HepG2 (cell line): ENCODE results near the gene GLRA3. TPM values are rescaled to one million over a fixed set of nuclear protein-coding genes. Genes with fewer than 3 reads are reported as not detected.

Experiments used
- ATAC-seq: fragments of 200-7000 bp; cut with Tn5 transposase; 3 replicates; pipeline ENCODE4 v1.9.1; 2020; ENCODE audit warnings: mild to moderate bottlenecking, moderate library complexity
- BruUV-seq: library from RNA; stranded (reverse); fragments of 400-500 nt; replicated peaks from 2 replicates; lab custom pipeline; 2021; lab: Mats Ljungman, UMichigan
- CTCF ChIA-PET: fragments of 300-600 bp; formaldehyde crosslinking; extraction: SDS; loops from one replicate; lab custom pipeline; 2021; ENCODE audit warnings: low total read pairs, inconsistent platforms, low intra/inter-chr PET ratio; lab: Yijun Ruan, JAX
- POLR2A ChIA-PET: fragments of 350-600 bp; sonication (Branson Sonifier 250); formaldehyde crosslinking; loops from one replicate; lab custom pipeline; 2020; ENCODE audit warnings: antibody characterized with exemption, inconsistent platforms; lab: Yijun Ruan, JAX
- DNase-seq: peaks from one replicate; pipeline ENCODE4 v3.0.0-alpha.2; 2015; ENCODE audit warnings: low spot score
- FAIRE-seq: peaks from 3 replicates; lab custom pipeline; 2011; peaks lifted over from hg19 to GRCh38; lab: Jason Lieb, UNC
- H2AFZ ChIP-seq: one replicate; pipeline ENCODE4 v1.6.1; 2011; ENCODE audit warnings: low read length, inconsistent platforms
- H3K27ac ChIP-seq: fragments of 300-600 bp; 3 replicates; pipeline ENCODE4 v1.8.0; 2011; ENCODE audit warnings: mixed run types, mild to moderate bottlenecking, mixed read lengths, low read length, inconsistent platforms; ENCODE audit not compliant: insufficient read depth; ENCODE audit errors: extremely low read length
- H3K27me3 ChIP-seq, 2 experiments: fragments of 200-600 bp in 1 of 2; 2 replicates in 1 of 2; 3 replicates in 1 of 2; pipeline versions ENCODE4 v1.6.0 to v1.8.0; 2011; ENCODE audit warnings: low read length in 2 of 2, mild to moderate bottlenecking in 2 of 2, moderate library complexity in 2 of 2, inconsistent platforms in 1 of 2; ENCODE audit not compliant: insufficient read depth in 2 of 2, control insufficient read depth in 1 of 2
- H3K36me3 ChIP-seq, 2 experiments: fragments of 200-600 bp in 1 of 2; replicated peaks in 1 of 2; 2 replicates in 1 of 2; 3 replicates in 1 of 2; pipeline versions ENCODE4 v1.5.1 to v1.8.0; 2011; ENCODE audit warnings: low read length in 2 of 2, inconsistent platforms in 1 of 2; ENCODE audit not compliant: insufficient read depth in 2 of 2, control insufficient read depth in 1 of 2
- H3K4me1 ChIP-seq: 2 replicates; pipeline ENCODE4 v1.5.1; 2012; ENCODE audit warnings: low read length, inconsistent platforms; ENCODE audit not compliant: insufficient read depth
- H3K4me2 ChIP-seq: 2 replicates; pipeline ENCODE4 v1.6.0; 2011; ENCODE audit warnings: low read depth, low read length, inconsistent platforms
- H3K4me3 ChIP-seq, 3 experiments: fragments of 200-600 bp in 1 of 3; sonication (generic), shearing (Covaris generic) in 1 of 3; replicated peaks in 1 of 3; 2 replicates each; pipeline ENCODE4 v1.5.1; 2011 to 2016; ENCODE audit warnings: low read length in 3 of 3, inconsistent platforms in 2 of 3, low read depth in 2 of 3, mild to moderate bottlenecking in 2 of 3, control low read depth in 1 of 3, mixed read lengths in 1 of 3; ENCODE audit not compliant: insufficient read depth in 1 of 3
- H3K79me2 ChIP-seq: one replicate; pipeline ENCODE4 v1.6.1; 2011; ENCODE audit warnings: low read length, inconsistent platforms; ENCODE audit not compliant: insufficient read depth
- H3K9ac ChIP-seq: 2 replicates; pipeline ENCODE4 v1.6.0; 2011; ENCODE audit warnings: mild to moderate bottlenecking, low read depth, low read length, inconsistent platforms; ENCODE audit not compliant: insufficient read depth
- H3K9me3 ChIP-seq: 2 replicates; pipeline ENCODE4 v1.5.1; 2012; ENCODE audit warnings: mild to moderate bottlenecking, low read length
- H4K20me1 ChIP-seq: 2 replicates; pipeline ENCODE4 v1.6.0; 2011; ENCODE audit warnings: inconsistent platforms, mild to moderate bottlenecking, low read length, moderate library complexity; ENCODE audit not compliant: insufficient read depth
- KLF16 ChIP-seq, 2 experiments: sonication (generic) in 1 of 2; formaldehyde crosslinking in 1 of 2; IDR thresholded peaks; 2 replicates each; pipeline versions ENCODE4 v1.6.1 to v1.8.0; 2016 to 2023; ENCODE audit warnings: missing genetic modification reagents in 2 of 2, missing compliant biosample characterization in 1 of 2
- MYNN ChIP-seq: sonication (generic); formaldehyde crosslinking; IDR thresholded peaks from 2 replicates; pipeline ENCODE4 v1.4.0; 2020; ENCODE audit warnings: mild to moderate bottlenecking, low read depth, missing genetic modification reagents
- ZIK1 ChIP-seq: sonication (generic); formaldehyde crosslinking; IDR thresholded peaks from 2 replicates; pipeline ENCODE4 v1.5.0; 2020; ENCODE audit warnings: mild to moderate bottlenecking, low read depth, missing genetic modification reagents, borderline replicate concordance
- ZNF121 ChIP-seq: sonication (generic); formaldehyde crosslinking; IDR thresholded peaks from 2 replicates; pipeline ENCODE4 v1.5.0; 2020; ENCODE audit warnings: mild to moderate bottlenecking, missing genetic modification reagents
- ZNF143 ChIP-seq: sonication (generic); formaldehyde crosslinking; IDR thresholded peaks from 2 replicates; pipeline ENCODE4 v1.4.0; 2020; ENCODE audit warnings: missing genetic modification reagents
- ZNF260 ChIP-seq: sonication (generic); formaldehyde crosslinking; IDR thresholded peaks from 2 replicates; pipeline ENCODE4 v1.4.0; 2020; ENCODE audit warnings: missing genetic modification reagents, low read depth, mild to moderate bottlenecking, borderline replicate concordance
- ZNF501 ChIP-seq: sonication (generic); formaldehyde crosslinking; IDR thresholded peaks from 2 replicates; pipeline ENCODE4 v1.5.1; 2020; ENCODE audit warnings: mild to moderate bottlenecking, moderate library complexity, missing genetic modification reagents
- WGBS: methylation state at CpG from one replicate; pipeline ENCODE4 v1.1.6; 2017; ENCODE audit warnings: low lambda C conversion rate; 5-methylcytosine and 5-hydroxymethylcytosine counted together
- in situ Hi-C: cut with HindIII; loops from 2 replicates; pipeline ENCODE4 v1.10.0; 2017; ENCODE audit warnings: low pct_unique_long_range_greater_than_20kb; ENCODE audit not compliant: extremely low pct_ligation_motif_present
- intact Hi-C: fragments of 100-400 bp; cut with micrococcal nuclease; formaldehyde crosslinking; loops from one replicate; pipeline ENCODE4 v1.10.0; 2022; ENCODE audit not compliant: unreplicated experiment
- polyA plus RNA-seq, 8 experiments: library from polyadenylated mRNA; depleted of rRNA in 3 of 8; stranded (reverse) in 7 of 8; unstranded in 1 of 8; fragments of >200 nt; fragmentation: Illumina TruSeq in 4 of 8; extraction: Trizol in 4 of 8; gene quantifications; 2 replicates each; pipeline versions ENCODE4 v1.2.1 to v1.2.3, GENCODE V29; 2011 to 2016; ENCODE audit warnings: low read depth in 4 of 8, missing spikeins in 1 of 8, mixed read lengths in 1 of 8; ENCODE audit not compliant: insufficient read depth in 1 of 8
- total RNA-seq, 5 experiments: library from RNA; depleted of rRNA; stranded (reverse); fragments of >200 nt; fragmentation: Illumina TruSeq; extraction: Trizol; gene quantifications; 2 replicates each; pipeline ENCODE4 v1.2.3, GENCODE V29; 2016; ENCODE audit warnings: low read depth in 1 of 5
- TF ChIP-seq, protein P1 (sequence below): sonication (generic); formaldehyde crosslinking; IDR thresholded peaks from 2 replicates; pipeline ENCODE4 v1.4.0; 2020; ENCODE audit warnings: mild to moderate bottlenecking, missing genetic modification reagents
- TF ChIP-seq, protein P2 (sequence below): sonication (generic); formaldehyde crosslinking; IDR thresholded peaks from 2 replicates; pipeline ENCODE4 v1.5.0; 2020; ENCODE audit warnings: missing genetic modification reagents, mild to moderate bottlenecking, borderline replicate concordance
- TF ChIP-seq, protein P3 (sequence below): sonication (generic); formaldehyde crosslinking; IDR thresholded peaks from 2 replicates; pipeline ENCODE4 v1.4.0; 2020; ENCODE audit warnings: mild to moderate bottlenecking, missing genetic modification reagents
- TF ChIP-seq, protein P4 (sequence below): sonication (generic); formaldehyde crosslinking; IDR thresholded peaks from 2 replicates; pipeline ENCODE4 v1.5.1; 2020; ENCODE audit warnings: mild to moderate bottlenecking, missing genetic modification reagents, borderline replicate concordance

GLRA3 gene
- total and polyA plus RNA-seq, 2 of the 13 experiments (the other 11 are each of a cell fraction or from before 2014, with no cell fraction given), result not detected

DNA sequence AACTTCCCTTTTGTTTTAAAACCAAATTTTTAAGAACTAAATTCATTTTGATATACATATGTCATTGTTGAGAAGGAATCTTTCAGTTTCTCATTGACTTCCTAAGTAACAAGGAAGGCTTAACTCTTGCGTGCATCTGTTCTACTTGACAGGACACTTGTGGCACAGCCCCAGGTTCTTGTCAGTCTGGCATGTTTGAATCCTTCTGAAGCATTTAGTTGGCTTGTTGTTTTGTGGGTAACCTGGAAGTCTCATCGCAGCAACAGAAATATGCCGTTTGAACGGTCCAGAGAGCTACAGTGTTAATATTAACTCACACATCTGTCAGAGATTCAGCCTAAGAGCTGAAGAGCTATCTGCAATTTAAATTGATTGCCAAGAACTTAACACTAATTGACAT is 76.0 kb downstream of the GLRA3 start:
- Histone ChIP-seq H3K36me3 (no peaks in the 10 kb centered on the region), H3K79me2 (no peaks in the 10 kb centered on the region), H3K4me3 (no peak overlapping the region), H3K9ac (no peak overlapping the region), H3K4me1 (no peaks in the 10 kb centered on the region), H2AFZ (no peak overlapping the region), H3K27me3 (no peaks in the 10 kb centered on the region), H4K20me1 (no peaks in the 10 kb centered on the region), H3K27ac (no peak overlapping the region), H3K9me3 (no peaks in the 10 kb centered on the region), H3K4me2 (no peak overlapping the region)
- no peak for ATAC-seq
- intact Hi-C loops, result no loop called here
- CTCF ChIA-PET, result no interaction called here
- no peak for TF ChIP-seq ZIK1 (CRISPR knock-in tag)
- TF ChIP-seq, protein P1, sequence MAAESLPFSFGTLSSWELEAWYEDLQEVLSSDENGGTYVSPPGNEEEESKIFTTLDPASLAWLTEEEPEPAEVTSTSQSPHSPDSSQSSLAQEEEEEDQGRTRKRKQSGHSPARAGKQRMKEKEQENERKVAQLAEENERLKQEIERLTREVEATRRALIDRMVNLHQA (CRISPR knock-in tag), result no peak
- TF ChIP-seq ZNF260 (CRISPR knock-in tag), result no peak
- TF ChIP-seq, protein P2, sequence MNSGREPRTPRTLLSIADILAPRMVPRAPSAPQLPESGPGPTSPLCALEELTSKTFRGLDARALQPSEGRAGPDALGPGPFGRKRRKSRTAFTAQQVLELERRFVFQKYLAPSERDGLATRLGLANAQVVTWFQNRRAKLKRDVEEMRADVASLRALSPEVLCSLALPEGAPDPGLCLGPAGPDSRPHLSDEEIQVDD (CRISPR knock-in tag), result no peak
- TF ChIP-seq ZNF501 (CRISPR knock-in tag), result no peak
- no peak for TF ChIP-seq ZNF143 (CRISPR knock-in tag)
- no peak for TF ChIP-seq MYNN (CRISPR knock-in tag)
- TF ChIP-seq KLF16 (CRISPR knock-in tag; IDR thresholded peaks at IDR 0.05), result no peak
- TF ChIP-seq, protein P3, sequence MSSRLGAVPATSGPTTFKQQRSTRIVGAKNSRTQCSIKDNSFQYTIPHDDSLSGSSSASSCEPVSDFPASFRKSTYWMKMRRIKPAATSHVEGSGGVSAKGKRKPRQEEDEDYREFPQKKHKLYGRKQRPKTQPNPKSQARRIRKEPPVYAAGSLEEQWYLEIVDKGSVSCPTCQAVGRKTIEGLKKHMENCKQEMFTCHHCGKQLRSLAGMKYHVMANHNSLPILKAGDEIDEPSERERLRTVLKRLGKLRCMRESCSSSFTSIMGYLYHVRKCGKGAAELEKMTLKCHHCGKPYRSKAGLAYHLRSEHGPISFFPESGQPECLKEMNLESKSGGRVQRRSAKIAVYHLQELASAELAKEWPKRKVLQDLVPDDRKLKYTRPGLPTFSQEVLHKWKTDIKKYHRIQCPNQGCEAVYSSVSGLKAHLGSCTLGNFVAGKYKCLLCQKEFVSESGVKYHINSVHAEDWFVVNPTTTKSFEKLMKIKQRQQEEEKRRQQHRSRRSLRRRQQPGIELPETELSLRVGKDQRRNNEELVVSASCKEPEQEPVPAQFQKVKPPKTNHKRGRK (CRISPR knock-in tag), result no peak
- TF ChIP-seq, protein P4, sequence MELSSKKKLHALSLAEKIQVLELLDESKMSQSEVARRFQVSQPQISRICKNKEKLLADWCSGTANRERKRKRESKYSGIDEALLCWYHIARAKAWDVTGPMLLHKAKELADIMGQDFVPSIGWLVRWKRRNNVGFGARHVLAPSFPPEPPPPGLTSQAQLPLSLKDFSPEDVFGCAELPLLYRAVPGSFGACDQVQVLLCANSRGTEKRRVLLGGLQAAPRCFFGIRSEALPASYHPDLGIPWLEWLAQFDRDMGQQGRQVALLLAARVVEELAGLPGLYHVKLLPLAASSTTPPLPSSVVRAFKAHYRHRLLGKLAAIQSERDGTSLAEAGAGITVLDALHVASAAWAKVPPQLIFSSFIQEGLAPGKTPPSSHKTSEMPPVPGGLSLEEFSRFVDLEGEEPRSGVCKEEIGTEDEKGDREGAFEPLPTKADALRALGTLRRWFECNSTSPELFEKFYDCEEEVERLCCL (CRISPR knock-in tag), result no peak
- no peak for TF ChIP-seq ZNF121 (CRISPR knock-in tag)
- BruUV-seq, result no TSS peak
- DNase-seq, result no peak
- in situ Hi-C loops, result no loop called here
- 0% methylated on average over 4 of the region's 4 CpGs for WGBS
- no peak for FAIRE-seq
- POLR2A ChIA-PET, result no interaction called here
